Mesothelial cell of epicardium (in vitro differentiated cells): Measurements from ENCODE around the gene SLIT3. TPM values are rescaled to one million over a fixed set of nuclear protein-coding genes. Genes with fewer than 3 reads are reported as not detected.

Experiments
- DNase-seq, 2 experiments: peaks; one replicate each; pipeline ENCODE4 v3.0.0; 2021; ENCODE audit warnings: low spot score in 2 of 2; ENCODE audit not compliant: unreplicated experiment in 2 of 2
- H3K27ac Mint-ChIP-seq: 2 replicates; pipeline ENCODE4 v1.8.0; 2021; ENCODE audit warnings: mixed read lengths
- H3K27me3 Mint-ChIP-seq: 2 replicates; pipeline ENCODE4 v1.8.0; 2021; ENCODE audit warnings: low read depth, mixed read lengths
- H3K36me3 Mint-ChIP-seq: 2 replicates; pipeline ENCODE4 v1.8.0; 2021; ENCODE audit warnings: mixed read lengths
- H3K4me1 Mint-ChIP-seq: 2 replicates; pipeline ENCODE4 v1.8.0; 2021; ENCODE audit warnings: mixed read lengths
- H3K4me3 Mint-ChIP-seq: 2 replicates; pipeline ENCODE4 v1.8.0; 2021; ENCODE audit warnings: mild to moderate bottlenecking, moderate library complexity, mixed read lengths
- H3K9me3 Mint-ChIP-seq: 2 replicates; pipeline ENCODE4 v1.8.0; 2021; ENCODE audit warnings: mixed read lengths
- total RNA-seq: library from RNA; stranded (reverse); gene quantifications from 3 replicates; pipeline ENCODE4 v1.2.1, GENCODE V29; 2021
- TF ChIP-seq, protein P1 (sequence below): fragments of 200-600 bp; sonication (generic); IDR thresholded peaks from one replicate; pipeline ENCODE4 v1.5.0; 2021; ENCODE audit warnings: antibody characterized with exemption; ENCODE audit not compliant: unreplicated experiment

SLIT3 gene
- total RNA-seq, 1 donor from 2014 or later: 65.1 TPM

DNA sequence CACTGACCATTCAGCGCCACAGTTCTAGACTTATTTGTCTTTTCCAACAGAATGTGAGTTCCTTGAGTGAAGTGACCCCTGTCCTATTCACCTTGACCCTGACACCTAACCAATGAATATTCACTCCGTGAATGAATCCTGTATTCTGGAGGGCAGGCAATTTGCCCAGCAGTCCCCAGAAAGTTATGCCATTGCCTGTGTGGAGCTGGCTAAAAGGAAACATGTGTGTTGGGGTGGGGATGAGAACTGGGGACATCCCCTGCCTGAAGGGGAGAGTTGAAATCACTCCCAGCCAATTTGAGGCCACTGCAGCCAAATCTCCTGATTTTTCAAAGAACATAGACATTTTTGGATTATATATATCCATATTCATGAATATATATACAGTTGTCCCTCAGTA lies 199.0 kb downstream of the SLIT3 start:
- Mint-ChIP-seq H3K36me3 (peaks cover 4% of the 10 kb centered on the region), H3K9me3 (peaks cover 4% of the 10 kb centered on the region), H3K4me3 (no peak overlapping the region), H3K4me1 (peaks cover 36% of the 10 kb centered on the region), H3K27me3 (peaks cover 3% of the 10 kb centered on the region), H3K27ac (no peak overlapping the region)
- TF ChIP-seq, protein P1, sequence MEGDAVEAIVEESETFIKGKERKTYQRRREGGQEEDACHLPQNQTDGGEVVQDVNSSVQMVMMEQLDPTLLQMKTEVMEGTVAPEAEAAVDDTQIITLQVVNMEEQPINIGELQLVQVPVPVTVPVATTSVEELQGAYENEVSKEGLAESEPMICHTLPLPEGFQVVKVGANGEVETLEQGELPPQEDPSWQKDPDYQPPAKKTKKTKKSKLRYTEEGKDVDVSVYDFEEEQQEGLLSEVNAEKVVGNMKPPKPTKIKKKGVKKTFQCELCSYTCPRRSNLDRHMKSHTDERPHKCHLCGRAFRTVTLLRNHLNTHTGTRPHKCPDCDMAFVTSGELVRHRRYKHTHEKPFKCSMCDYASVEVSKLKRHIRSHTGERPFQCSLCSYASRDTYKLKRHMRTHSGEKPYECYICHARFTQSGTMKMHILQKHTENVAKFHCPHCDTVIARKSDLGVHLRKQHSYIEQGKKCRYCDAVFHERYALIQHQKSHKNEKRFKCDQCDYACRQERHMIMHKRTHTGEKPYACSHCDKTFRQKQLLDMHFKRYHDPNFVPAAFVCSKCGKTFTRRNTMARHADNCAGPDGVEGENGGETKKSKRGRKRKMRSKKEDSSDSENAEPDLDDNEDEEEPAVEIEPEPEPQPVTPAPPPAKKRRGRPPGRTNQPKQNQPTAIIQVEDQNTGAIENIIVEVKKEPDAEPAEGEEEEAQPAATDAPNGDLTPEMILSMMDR: no peak
- no peak for DNase-seq

DNA sequence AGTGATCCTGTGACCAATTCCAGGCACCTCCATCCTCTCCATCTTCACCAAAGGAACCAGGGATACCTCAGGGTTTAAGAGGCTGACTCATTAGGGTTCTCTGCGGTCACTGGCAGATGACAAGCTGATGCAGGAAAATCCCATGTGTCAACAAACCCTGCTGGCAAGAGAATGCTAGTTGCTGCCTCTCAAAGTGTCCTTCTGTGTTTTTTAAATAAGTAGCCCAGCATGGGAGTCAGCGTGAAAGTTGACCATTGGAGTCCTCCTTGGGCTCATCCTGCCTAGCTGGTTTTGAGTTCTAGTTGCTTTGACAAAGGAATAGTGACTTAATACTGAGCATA lies 200.2 kb downstream of the SLIT3 start:
- Mint-ChIP-seq H3K27me3 (peaks cover 3% of the 10 kb centered on the region), H3K4me3 (no peak overlapping the region), H3K9me3 (peaks cover 4% of the 10 kb centered on the region), H3K4me1 (peaks cover 33% of the 10 kb centered on the region), H3K27ac (no peak overlapping the region), H3K36me3 (peaks cover 4% of the 10 kb centered on the region)
- no peak for DNase-seq
- TF ChIP-seq, protein P1: no peak

DNA sequence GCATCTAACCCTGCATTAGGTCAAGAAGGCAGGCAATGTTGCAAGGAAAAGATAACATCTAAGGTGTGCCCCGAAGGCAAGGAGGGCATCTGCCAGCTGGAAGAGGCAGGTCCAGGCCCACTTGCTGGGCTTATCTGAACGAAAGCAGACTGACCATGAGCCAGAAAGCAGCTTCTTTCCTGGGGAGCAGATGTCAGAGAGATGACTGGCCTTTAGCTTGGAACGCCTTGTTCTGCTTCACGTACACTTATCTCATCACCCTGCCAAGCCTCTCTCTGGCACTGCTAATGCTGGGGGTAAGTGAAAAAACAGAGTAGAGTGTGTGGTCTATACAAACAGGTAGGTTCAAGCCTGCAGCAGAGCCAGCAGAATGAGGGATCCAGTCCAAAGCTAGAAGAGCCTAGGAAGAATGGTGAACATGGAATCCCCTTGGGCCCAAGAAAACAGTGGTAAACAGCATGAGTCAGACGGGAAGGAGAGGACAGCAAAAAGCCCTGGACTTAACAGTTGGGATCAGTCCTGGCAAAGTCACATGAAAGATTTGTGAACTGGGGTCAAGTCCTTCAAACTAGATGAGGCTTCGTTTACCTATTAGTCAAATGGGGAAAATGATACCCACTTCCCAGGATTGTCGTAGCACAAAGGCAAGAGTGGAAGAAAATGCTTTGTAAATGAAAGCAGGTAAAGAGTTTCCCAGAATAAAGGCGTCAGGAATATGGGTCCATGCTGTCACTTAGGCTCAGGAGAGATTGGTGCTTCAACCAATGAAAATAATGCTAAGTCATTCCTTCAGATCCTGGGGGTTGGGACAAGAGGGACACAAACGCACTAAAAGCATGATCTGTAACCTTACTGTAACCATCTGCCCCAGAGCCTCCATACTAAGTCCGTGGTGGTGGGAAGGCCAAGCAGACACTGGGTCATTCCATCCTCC lies 200.9 kb downstream of the SLIT3 start:
- DNase-seq: no peak
- Mint-ChIP-seq H3K4me3 (no peak overlapping the region), H3K27ac (no peak overlapping the region), H3K27me3 (peaks cover 3% of the 10 kb centered on the region), H3K4me1 (peaks cover 30% of the 10 kb centered on the region), H3K9me3 (peaks cover 4% of the 10 kb centered on the region), H3K36me3 (peaks cover under 1% of the 10 kb centered on the region)
- TF ChIP-seq, protein P1: no peak

DNA sequence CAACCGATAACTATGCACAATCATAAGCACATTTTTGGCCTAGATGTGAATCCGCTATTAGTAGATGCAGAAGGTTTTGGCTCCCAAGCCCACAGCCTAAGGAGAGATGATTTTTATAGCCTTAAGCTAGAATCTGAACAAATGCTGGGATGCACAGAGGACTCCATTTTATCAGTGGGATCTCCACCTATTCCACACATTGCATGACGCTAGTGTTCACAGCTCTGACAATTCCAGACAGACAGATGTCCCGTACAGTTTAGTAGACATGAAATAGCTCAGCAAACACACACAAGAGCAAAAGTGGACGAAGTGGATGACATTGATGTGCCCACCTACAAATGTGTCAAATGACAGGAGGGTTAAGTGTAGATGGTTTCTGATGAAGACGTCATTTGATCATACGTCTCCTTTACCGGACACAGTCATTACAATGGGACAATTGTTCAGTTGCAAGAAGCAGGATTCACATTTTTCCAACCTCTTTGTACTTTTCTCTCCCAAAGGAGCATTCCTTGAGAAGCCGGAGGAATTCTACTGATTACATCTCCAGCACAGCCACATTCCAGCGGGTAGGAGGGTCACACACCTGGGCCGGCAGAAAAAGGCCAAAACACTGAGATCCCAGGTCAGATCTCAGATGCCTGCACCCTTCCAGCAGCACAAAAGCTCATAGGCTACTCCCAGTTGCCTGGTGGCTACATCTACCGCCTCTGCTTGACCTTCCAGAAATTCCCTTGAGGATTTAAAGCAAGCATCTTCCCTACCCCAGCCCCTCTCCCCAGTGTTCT lies 202.4 kb downstream of the SLIT3 start:
- Mint-ChIP-seq H3K27me3 (peaks cover 3% of the 10 kb centered on the region), H3K27ac (no peak overlapping the region), H3K4me3 (no peak overlapping the region), H3K36me3 (no peaks in the 10 kb centered on the region), H3K9me3 (peaks cover 4% of the 10 kb centered on the region), H3K4me1 (peaks cover 18% of the 10 kb centered on the region)
- no peak for DNase-seq
- TF ChIP-seq, protein P1: no peak

DNA sequence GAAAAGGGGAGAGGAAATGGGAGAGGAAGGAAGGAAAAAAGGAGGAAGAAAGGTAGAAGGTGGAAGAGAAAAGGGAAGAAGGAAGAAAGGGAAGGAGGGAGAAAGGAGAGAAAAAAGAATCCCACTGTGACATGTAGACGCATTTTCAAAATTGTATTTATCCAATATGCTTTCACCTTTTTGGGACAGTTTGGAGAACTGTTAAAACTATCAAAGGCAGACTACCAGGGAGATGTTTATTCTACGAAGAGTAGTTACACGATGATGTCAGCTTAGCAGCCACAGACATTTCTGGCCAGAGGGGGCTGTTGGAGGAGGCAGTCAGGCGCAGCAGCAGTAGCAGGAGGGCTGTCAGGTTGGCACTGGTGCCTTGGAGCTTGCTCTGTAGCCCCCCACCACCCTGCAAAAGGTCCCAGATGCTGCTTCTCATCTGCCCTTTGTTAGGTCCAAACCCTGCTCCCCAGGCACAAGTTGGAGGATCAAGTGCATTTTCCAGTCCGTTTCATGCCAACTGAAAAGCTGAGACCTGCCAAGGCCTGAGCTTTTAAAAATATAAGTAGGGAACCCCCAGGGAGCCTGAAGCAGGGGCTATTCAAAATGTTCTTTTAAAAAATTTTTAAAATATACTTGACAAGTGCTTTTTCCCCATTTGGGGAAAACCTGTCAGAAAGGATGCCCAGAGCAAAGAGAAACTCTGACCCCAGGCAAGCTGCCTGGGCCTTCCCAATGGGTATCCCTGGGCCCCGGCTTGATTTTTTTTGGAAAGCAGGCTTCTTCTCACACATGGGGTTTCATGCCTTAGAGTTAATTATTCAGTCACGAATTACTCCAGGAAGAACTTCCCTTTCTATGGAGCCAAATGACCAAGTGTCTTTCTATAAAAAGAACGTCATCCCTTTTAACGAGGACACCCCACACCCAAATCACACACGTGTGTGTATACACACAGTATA lies 203.3 kb downstream of the SLIT3 start:
- DNase-seq: no peak
- Mint-ChIP-seq H3K27ac (no peak overlapping the region), H3K27me3 (peaks cover 3% of the 10 kb centered on the region), H3K4me3 (no peak overlapping the region), H3K36me3 (no peaks in the 10 kb centered on the region), H3K9me3 (peaks cover 4% of the 10 kb centered on the region), H3K4me1 (peaks cover 18% of the 10 kb centered on the region)
- TF ChIP-seq, protein P1: no peak
